GM12874 (cell line): ENCODE results near the gene TENM4.

Source experiments
- CTCF ChIP-seq: IDR thresholded peaks from 2 replicates; pipeline ENCODE4 v1.5.1; 2011; ENCODE audit warnings: low read depth, mild to moderate bottlenecking, control low read depth, low read length, moderate library complexity; ENCODE audit not compliant: insufficient read depth

Gene TENM4

GRCh38 chr11:79335681-79336080 is 105.1 kb downstream of the TENM4 start:
- no peak for TF ChIP-seq CTCF

- TF ChIP-seq CTCF = no peak
Observed at GRCh38 chr11:79333355-79333754, 107.5 kb downstream of the TENM4 start.

GRCh38 chr11:79332017-79332416 is 108.8 kb downstream of the TENM4 start:
- TF ChIP-seq CTCF = no peak

- no peak for TF ChIP-seq CTCF
Observed at GRCh38 chr11:79331203-79331901, 109.5 kb downstream of the TENM4 start.

- TF ChIP-seq CTCF = no peak
Observed at GRCh38 chr11:79330651-79331050, 110.2 kb downstream of the TENM4 start.

- TF ChIP-seq CTCF = no peak
Observed at GRCh38 chr11:79329561-79329960, 111.3 kb downstream of the TENM4 start.

- TF ChIP-seq CTCF = no peak
Observed at GRCh38 chr11:79328402-79328801, 112.4 kb downstream of the TENM4 start.
